Calu3 (cell line): ENCODE results near the gene IMMP1L. TPM values are rescaled to one million over a fixed set of nuclear protein-coding genes. Genes with fewer than 3 reads are reported as not detected.
"Not testable (repeated sequence)": the region's sequence is repeated elsewhere in the genome, so short reads cannot be mapped to it uniquely, and the experiment has no call there.

Experiments used
- BruUV-seq: library from RNA; stranded (reverse); fragments of 400-500 nt; replicated peaks from 2 replicates; lab custom pipeline; 2021; lab: Mats Ljungman, UMichigan
- CTCF ChIA-PET: fragments of 300-600 bp; sonication (Branson Sonifier 250); formaldehyde crosslinking; loops from one replicate; lab custom pipeline; 2022; ENCODE audit warnings: antibody characterized with exemption; lab: Charles Lee
- DNase-seq: peaks from one replicate; pipeline ENCODE4 v3.0.0; 2022
- H3K27ac Mint-ChIP-seq: one replicate; pipeline ENCODE4 v1.8.0; 2022; ENCODE audit warnings: mixed read lengths; ENCODE audit not compliant: unreplicated experiment
- H3K27me3 Mint-ChIP-seq: one replicate; pipeline ENCODE4 v1.8.0; 2022; ENCODE audit warnings: mixed read lengths; ENCODE audit not compliant: unreplicated experiment
- H3K36me3 Mint-ChIP-seq: one replicate; pipeline ENCODE4 v1.8.0; 2022; ENCODE audit warnings: mild to moderate bottlenecking, moderate library complexity, mixed read lengths; ENCODE audit not compliant: insufficient read depth, unreplicated experiment
- H3K4me1 Mint-ChIP-seq: one replicate; pipeline ENCODE4 v1.8.0; 2022; ENCODE audit warnings: mild to moderate bottlenecking, low read depth, mixed read lengths; ENCODE audit not compliant: unreplicated experiment
- H3K4me3 Mint-ChIP-seq: one replicate; pipeline ENCODE4 v1.8.0; 2022; ENCODE audit warnings: mild to moderate bottlenecking, low read depth, moderate library complexity, mixed read lengths; ENCODE audit not compliant: unreplicated experiment
- H3K9me3 Mint-ChIP-seq: one replicate; pipeline ENCODE4 v1.8.0; 2022; ENCODE audit warnings: low read depth, mixed read lengths; ENCODE audit not compliant: unreplicated experiment
- intact Hi-C: fragments of 100-400 bp; cut with micrococcal nuclease; formaldehyde crosslinking; loops from one replicate; pipeline ENCODE4 v1.10.0; 2022; ENCODE audit not compliant: unreplicated experiment
- total RNA-seq: library from RNA; stranded (reverse); gene quantifications from 2 replicates; pipeline ENCODE4 v1.2.3, GENCODE V29; 2022
- TF ChIP-seq, protein P1 (sequence below): fragments of 200-600 bp; IDR thresholded peaks from one replicate; pipeline ENCODE4 v1.8.0; 2022; ENCODE audit warnings: antibody characterized with exemption; ENCODE audit not compliant: unreplicated experiment

Gene IMMP1L
- total RNA-seq, 1 experiment from 2014 or later: 22.9 TPM

DNA sequence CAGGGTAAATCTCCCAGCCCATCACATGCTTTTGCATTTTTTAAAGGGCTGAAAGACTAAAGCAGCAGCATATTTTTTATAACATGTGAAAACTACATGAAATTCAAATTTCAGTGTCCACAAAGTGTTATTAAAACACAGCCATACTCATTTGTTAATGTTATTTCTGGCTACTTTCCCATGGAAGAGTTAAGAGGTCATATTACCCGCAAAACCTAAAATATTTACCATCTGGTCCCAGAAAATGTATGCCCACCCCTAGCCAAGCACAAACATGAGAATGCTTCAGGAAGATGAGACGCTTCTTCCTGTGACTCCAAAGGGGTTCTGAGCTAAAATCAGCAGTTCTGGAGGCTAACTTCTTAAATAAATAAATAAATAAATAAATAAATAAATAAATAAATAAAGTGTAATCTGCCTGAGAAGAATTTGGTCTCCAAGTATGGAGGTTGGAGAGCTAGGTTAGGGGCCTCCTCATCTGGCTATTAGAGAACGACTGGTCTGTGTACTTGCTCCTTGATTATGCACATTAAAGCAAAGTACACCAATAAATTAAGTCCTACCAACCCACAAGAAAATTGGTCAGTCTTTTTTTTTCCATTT lies 9.7 kb downstream of the IMMP1L start:
- H3K4me1 Mint-ChIP-seq: no peaks in the 10 kb centered on the region
- intact Hi-C loops: no loop called here
- TF ChIP-seq, protein P1, sequence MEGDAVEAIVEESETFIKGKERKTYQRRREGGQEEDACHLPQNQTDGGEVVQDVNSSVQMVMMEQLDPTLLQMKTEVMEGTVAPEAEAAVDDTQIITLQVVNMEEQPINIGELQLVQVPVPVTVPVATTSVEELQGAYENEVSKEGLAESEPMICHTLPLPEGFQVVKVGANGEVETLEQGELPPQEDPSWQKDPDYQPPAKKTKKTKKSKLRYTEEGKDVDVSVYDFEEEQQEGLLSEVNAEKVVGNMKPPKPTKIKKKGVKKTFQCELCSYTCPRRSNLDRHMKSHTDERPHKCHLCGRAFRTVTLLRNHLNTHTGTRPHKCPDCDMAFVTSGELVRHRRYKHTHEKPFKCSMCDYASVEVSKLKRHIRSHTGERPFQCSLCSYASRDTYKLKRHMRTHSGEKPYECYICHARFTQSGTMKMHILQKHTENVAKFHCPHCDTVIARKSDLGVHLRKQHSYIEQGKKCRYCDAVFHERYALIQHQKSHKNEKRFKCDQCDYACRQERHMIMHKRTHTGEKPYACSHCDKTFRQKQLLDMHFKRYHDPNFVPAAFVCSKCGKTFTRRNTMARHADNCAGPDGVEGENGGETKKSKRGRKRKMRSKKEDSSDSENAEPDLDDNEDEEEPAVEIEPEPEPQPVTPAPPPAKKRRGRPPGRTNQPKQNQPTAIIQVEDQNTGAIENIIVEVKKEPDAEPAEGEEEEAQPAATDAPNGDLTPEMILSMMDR: no peak
- H3K9me3 Mint-ChIP-seq: peaks cover 2% of the 10 kb centered on the region
- CTCF ChIA-PET: no interaction called here
- H3K27ac Mint-ChIP-seq: no peak overlapping the region
- no TSS peak for BruUV-seq
- no peaks in the 10 kb centered on the region for H3K27me3 Mint-ChIP-seq
- no peak for DNase-seq
- no peak overlapping the region for H3K4me3 Mint-ChIP-seq
- H3K36me3 Mint-ChIP-seq: peaks cover 5% of the 10 kb centered on the region

DNA sequence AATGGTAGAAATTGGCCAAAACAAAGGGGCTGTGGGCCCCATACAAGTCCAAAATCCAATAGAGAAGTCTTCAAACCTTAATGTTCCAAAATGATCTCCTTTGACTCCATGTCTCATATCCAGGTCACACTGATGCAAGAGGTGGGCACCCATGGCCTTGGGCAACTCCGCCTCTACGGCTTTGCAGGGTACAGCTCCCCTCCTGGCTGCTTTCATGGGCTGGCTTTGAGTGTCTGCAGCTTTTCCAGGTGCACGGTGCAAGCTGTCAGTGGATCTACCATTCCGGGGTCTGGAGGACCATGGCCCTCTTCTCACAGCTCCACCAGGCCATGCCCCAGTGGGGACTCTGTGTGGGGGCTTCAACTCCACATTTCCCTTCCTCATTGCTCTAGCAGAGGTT lies 15.7 kb downstream of the IMMP1L start:
- BruUV-seq, H3K36me3 Mint-ChIP-seq, intact Hi-C loops: not testable (repeated sequence)

DNA sequence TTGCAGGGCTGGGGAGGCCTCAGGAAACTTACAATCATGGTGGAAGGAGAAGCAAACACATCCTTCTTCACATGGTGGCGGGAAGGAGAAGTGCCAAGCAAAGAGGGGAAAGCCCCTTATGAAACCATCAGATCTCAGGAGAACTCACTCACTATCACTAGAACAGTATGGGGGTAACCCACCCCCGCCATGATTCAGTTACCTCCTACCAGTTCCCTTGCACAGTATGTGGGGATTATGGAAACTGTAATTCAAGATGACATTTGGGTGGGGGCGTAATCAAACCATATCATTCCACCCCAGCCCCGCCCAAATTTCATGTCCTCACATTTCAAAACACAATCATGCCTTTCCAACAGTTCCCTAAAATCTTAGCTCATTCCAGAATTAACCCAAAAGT lies 16.2 kb downstream of the IMMP1L start:
- intact Hi-C loops: no loop called here
- BruUV-seq: no TSS peak
- Mint-ChIP-seq H3K4me3 (no peak overlapping the region), H3K36me3 (peaks cover 5% of the 10 kb centered on the region), H3K27me3 (no peaks in the 10 kb centered on the region), H3K9me3 (peaks cover 2% of the 10 kb centered on the region), H3K27ac (no peak overlapping the region), H3K4me1 (no peaks in the 10 kb centered on the region)
- DNase-seq: no peak
- CTCF ChIA-PET: no interaction called here
- TF ChIP-seq, protein P1: no peak

More for the DNA sequence above, 15.7 kb downstream of the IMMP1L start:
- CTCF ChIA-PET, H3K4me1 Mint-ChIP-seq, H3K27ac Mint-ChIP-seq, DNase-seq, H3K9me3 Mint-ChIP-seq, H3K27me3 Mint-ChIP-seq, H3K4me3 Mint-ChIP-seq: not testable (repeated sequence)

DNA sequence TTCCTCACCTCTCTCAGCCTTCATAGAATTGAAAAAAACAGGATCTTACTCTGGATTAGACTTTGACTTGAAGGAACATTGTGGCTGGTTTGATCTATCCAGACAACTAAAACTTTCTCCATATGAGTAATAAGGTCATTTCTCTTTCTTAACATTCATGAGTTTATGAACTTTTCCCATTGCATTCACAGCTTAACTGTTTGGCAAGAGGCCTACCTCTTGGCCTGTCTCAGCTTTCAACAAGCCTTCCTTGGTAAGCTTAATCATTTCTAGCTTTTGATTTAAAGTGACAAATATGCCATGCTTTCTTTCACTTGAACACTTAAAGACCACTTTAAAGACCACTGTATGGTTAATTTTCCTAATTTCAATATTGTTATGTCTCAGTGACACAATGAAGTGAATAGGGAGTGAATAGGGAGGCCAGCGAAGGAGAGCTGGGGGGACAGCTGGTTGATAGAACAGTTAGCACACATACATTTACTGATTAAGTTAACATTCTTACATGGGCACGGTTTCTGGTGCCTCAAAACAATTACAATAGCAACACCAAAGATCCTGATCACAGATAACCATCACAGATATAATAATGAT lies 17.0 kb downstream of the IMMP1L start:
- intact Hi-C loops: no loop called here
- Mint-ChIP-seq H3K9me3 (peaks cover 2% of the 10 kb centered on the region), H3K27me3 (no peaks in the 10 kb centered on the region), H3K27ac (no peak overlapping the region), H3K4me3 (no peak overlapping the region), H3K4me1 (no peaks in the 10 kb centered on the region), H3K36me3 (peaks cover 5% of the 10 kb centered on the region)
- TF ChIP-seq, protein P1: no peak
- no peak for DNase-seq
- no TSS peak for BruUV-seq
- CTCF ChIA-PET: no interaction called here

DNA sequence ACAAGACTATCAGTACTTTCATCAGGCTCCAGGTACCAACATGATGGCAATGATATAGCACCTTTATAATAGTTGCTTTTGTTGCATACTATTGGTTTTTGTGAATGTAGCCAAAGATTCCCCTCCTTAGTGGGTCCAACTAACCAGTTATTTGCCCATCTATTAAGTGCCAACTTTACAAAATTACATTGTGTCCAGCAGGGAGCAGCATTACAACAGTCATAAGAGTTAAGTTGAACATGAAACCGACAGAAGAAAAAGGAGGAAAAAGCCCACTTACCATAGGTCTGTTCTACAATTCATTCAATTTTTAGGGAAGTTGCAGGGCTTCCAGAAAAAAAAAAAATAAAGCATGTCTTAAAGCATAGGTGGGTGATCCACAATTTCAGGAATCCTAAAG lies 21.6 kb downstream of the IMMP1L start:
- Mint-ChIP-seq H3K4me3 (no peak overlapping the region), H3K9me3 (no peaks in the 10 kb centered on the region), H3K27me3 (no peaks in the 10 kb centered on the region), H3K4me1 (no peaks in the 10 kb centered on the region), H3K27ac (no peak overlapping the region), H3K36me3 (no peaks in the 10 kb centered on the region)
- CTCF ChIA-PET: interaction anchor here (1.0 kb wide), 1 partner anchor 325 kb away, joined by 3 read pairs; no protein-coding TSS in a partner anchor
- intact Hi-C loops: loop anchor here (1.0 to 10.0 kb wide), 5 partner anchors 153 to 684 kb away; no protein-coding TSS in a partner anchor
- peak; percentile 15 for DNase-seq
- TF ChIP-seq, protein P1: peak; percentile 35
- no TSS peak for BruUV-seq
